OCI-LY1 (cell line): ENCODE data around the gene OR52E5.

Experiments used
- H2AFZ ChIP-seq: fragments of 200-600 bp; sonication (generic), shearing (Covaris generic); 2 replicates; pipeline ENCODE4 v1.6.0; 2014; ENCODE audit warnings: antibody characterized with exemption, mild to moderate bottlenecking, low read length
- H3F3A ChIP-seq: fragments of 200-600 bp; sonication (generic), shearing (Covaris generic); 2 replicates; pipeline ENCODE4 v1.6.0; 2014; ENCODE audit warnings: mild to moderate bottlenecking, antibody characterized with exemption, low read length, moderate library complexity; ENCODE audit not compliant: insufficient read depth
- H3K27ac ChIP-seq: fragments of 200-600 bp; sonication (generic); 2 replicates; pipeline ENCODE4 v1.5.1; 2014; ENCODE audit warnings: low read length, mixed run types, mild to moderate bottlenecking, low read depth; ENCODE audit not compliant: poor library complexity, severe bottlenecking
- H3K27me3 ChIP-seq: fragments of 200-600 bp; sonication (generic); 2 replicates; pipeline ENCODE4 v1.6.0; 2014; ENCODE audit warnings: antibody characterized with exemption, mild to moderate bottlenecking, low read length, moderate library complexity; ENCODE audit not compliant: insufficient read depth
- H3K36me3 ChIP-seq: fragments of 200-600 bp; sonication (generic); 2 replicates; pipeline ENCODE4 v1.6.1; 2014; ENCODE audit warnings: mild to moderate bottlenecking, antibody characterized with exemption, low read length, moderate library complexity, mixed read lengths; ENCODE audit not compliant: insufficient read depth
- H3K4me1 ChIP-seq: fragments of 200-600 bp; sonication (generic); 2 replicates; pipeline ENCODE4 v1.5.1; 2014; ENCODE audit warnings: mild to moderate bottlenecking, low read length, moderate library complexity; ENCODE audit not compliant: insufficient read depth, severe bottlenecking
- H3K4me2 ChIP-seq: fragments of 200-600 bp; sonication (generic), shearing (Covaris generic); 2 replicates; pipeline ENCODE4 v1.6.1; 2014; ENCODE audit warnings: low read length
- H3K4me3 ChIP-seq: fragments of 200-600 bp; sonication (generic); 2 replicates; pipeline ENCODE4 v1.5.1; 2014; ENCODE audit warnings: low read length, low read depth, mild to moderate bottlenecking, mixed read lengths; ENCODE audit not compliant: poor library complexity, severe bottlenecking
- H3K79me2 ChIP-seq: fragments of 200-600 bp; shearing (Covaris generic); 2 replicates; pipeline ENCODE4 v1.6.1; 2016; ENCODE audit warnings: mixed run types, low read length, mixed read lengths; ENCODE audit not compliant: insufficient read depth
- H3K9ac ChIP-seq: fragments of 200-600 bp; sonication (generic), shearing (Covaris generic); 2 replicates; pipeline ENCODE4 v1.6.1; 2014; ENCODE audit warnings: mild to moderate bottlenecking, low read length, mixed read lengths
- H3K9me2 ChIP-seq: fragments of 200-600 bp; sonication (generic), shearing (Covaris generic); 2 replicates; pipeline ENCODE4 v1.6.1; 2014; ENCODE audit warnings: low read depth, mild to moderate bottlenecking, low read length, mixed read lengths
- H3K9me3 ChIP-seq: fragments of 200-600 bp; shearing (Covaris generic); 2 replicates; pipeline ENCODE4 v1.6.1; 2014; ENCODE audit warnings: low read length, mixed read lengths
- H4K20me1 ChIP-seq: fragments of 200-600 bp; sonication (generic), shearing (Covaris generic); 2 replicates; pipeline ENCODE4 v1.6.0; 2016; ENCODE audit warnings: mild to moderate bottlenecking, low read length; ENCODE audit not compliant: insufficient read depth
- EZH2 ChIP-seq: fragments of 200-600 bp; sonication (generic), shearing (Covaris generic); IDR thresholded peaks from 2 replicates; pipeline ENCODE4 v1.8.0; 2017; ENCODE audit warnings: borderline replicate concordance, mixed run types, mild to moderate bottlenecking, antibody characterized with exemption, low read length, moderate library complexity, mixed read lengths
- TF ChIP-seq, protein P1 (sequence below): fragments of 200-600 bp; sonication (generic), shearing (Covaris generic); IDR thresholded peaks from 2 replicates; pipeline ENCODE4 v1.5.1; 2017; ENCODE audit warnings: mild to moderate bottlenecking, antibody characterized with exemption, low read length, moderate library complexity, mixed read lengths

Gene OR52E5

GRCh38 chr11:5857590-5857989 lies 35.4 kb upstream of the OR52E5 start, which contains the start of gene OR52E8:
TSS of gene OR52E8 (minus strand) at chr11:5857690. CDS start at chr11:5857690, 0 bp downstream.
- Histone ChIP-seq H4K20me1 (no peaks in the 10 kb centered on the region), H3K9ac (no peak within 1 kb of the TSS), H3F3A (no peaks in the 10 kb centered on the region), H3K27me3 (no peaks in the 10 kb centered on the region), H3K27ac (no peak within 1 kb of the TSS), H3K4me2 (no peak within 1 kb of the TSS), H3K9me3 (no peaks in the 10 kb centered on the region), H3K9me2 (no peaks in the 10 kb centered on the region), H2AFZ (no peak within 1 kb of the TSS), H3K4me1 (no peaks in the 10 kb centered on the region), H3K79me2 (no peaks in the 10 kb centered on the region), H3K4me3 (no peak within 1 kb of the TSS), H3K36me3 (no peaks in the 10 kb centered on the region)
- no peak for TF ChIP-seq EZH2
- TF ChIP-seq, protein P1, sequence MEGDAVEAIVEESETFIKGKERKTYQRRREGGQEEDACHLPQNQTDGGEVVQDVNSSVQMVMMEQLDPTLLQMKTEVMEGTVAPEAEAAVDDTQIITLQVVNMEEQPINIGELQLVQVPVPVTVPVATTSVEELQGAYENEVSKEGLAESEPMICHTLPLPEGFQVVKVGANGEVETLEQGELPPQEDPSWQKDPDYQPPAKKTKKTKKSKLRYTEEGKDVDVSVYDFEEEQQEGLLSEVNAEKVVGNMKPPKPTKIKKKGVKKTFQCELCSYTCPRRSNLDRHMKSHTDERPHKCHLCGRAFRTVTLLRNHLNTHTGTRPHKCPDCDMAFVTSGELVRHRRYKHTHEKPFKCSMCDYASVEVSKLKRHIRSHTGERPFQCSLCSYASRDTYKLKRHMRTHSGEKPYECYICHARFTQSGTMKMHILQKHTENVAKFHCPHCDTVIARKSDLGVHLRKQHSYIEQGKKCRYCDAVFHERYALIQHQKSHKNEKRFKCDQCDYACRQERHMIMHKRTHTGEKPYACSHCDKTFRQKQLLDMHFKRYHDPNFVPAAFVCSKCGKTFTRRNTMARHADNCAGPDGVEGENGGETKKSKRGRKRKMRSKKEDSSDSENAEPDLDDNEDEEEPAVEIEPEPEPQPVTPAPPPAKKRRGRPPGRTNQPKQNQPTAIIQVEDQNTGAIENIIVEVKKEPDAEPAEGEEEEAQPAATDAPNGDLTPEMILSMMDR, result no peak

DNA sequence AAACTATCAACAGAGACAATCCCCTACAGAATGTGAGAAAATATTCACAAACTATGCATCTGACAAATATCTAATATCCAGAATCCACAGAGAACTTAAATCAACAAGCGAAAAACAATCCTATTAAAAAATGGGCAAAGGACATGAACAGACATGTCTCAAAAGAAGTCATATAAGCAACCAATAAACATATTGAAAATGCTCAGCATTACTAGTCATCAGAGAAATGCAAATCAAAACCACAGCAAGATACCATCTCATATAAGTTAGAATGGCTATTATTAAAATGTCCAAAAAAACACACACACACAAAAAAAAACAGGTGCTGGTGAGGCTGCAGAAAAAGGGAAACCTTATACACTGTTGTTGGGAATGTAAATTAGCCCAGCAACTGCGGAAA lies 27.2 kb upstream of the OR52E5 start:
- no peak overlapping the region for H3K4me2 ChIP-seq
- H3K9me2 ChIP-seq, result no peaks in the 10 kb centered on the region
- H4K20me1 ChIP-seq, result no peaks in the 10 kb centered on the region
- no peak overlapping the region for H3K9ac ChIP-seq
- H3K4me3 ChIP-seq, result no peak overlapping the region
- no peak overlapping the region for H2AFZ ChIP-seq
- H3K4me1 ChIP-seq, result no peaks in the 10 kb centered on the region
- H3F3A ChIP-seq, result no peaks in the 10 kb centered on the region
- H3K9me3 ChIP-seq, result no peaks in the 10 kb centered on the region
- H3K79me2 ChIP-seq, result no peaks in the 10 kb centered on the region
- H3K27ac ChIP-seq, result no peak overlapping the region
- H3K36me3 ChIP-seq, result no peaks in the 10 kb centered on the region
- H3K27me3 ChIP-seq, result no peaks in the 10 kb centered on the region
- no peak for TF ChIP-seq EZH2
- TF ChIP-seq, protein P1, result no peak

DNA sequence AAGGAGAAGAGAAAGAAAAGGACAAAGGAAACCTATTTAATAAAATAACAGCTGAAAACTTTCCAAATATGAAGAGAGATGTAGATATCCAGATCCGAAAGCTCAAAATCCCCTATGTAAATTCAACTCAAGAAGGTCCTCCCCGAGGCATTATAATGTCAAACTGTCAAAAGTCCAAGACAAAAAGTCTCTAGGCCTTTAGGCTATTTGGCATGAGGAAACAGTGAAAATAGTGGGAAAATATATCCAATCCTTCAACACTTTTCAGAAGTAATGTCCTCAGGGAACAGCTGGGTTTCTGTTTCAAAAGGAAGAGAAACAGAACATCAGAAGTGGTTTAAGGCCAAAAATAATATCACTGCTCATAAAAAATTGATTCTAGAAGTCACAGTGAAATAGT lies 14.4 kb upstream of the OR52E5 start:
- Histone ChIP-seq H3K9ac (no peak overlapping the region), H3K9me3 (no peaks in the 10 kb centered on the region), H2AFZ (no peak overlapping the region), H3K27ac (no peak overlapping the region), H3K36me3 (no peaks in the 10 kb centered on the region), H3K79me2 (no peaks in the 10 kb centered on the region), H3F3A (no peaks in the 10 kb centered on the region), H3K4me3 (no peak overlapping the region), H3K27me3 (no peaks in the 10 kb centered on the region), H3K4me2 (no peak overlapping the region), H3K9me2 (no peaks in the 10 kb centered on the region), H4K20me1 (no peaks in the 10 kb centered on the region), H3K4me1 (no peaks in the 10 kb centered on the region)
- TF ChIP-seq, protein P1, result no peak
- no peak for TF ChIP-seq EZH2
